Measurements from ENCODE around the gene FGGY. TPM values are rescaled to one million over a fixed set of nuclear protein-coding genes. Genes with fewer than 3 reads are reported as not detected.
A peak's percentile ranks its signal among the peaks of the same experiment; 100 is the strongest.

Gene FGGY
- total and polyA plus RNA-seq, 2 donors (not counting 1 experiment from before 2014, with no cell fraction given) = 6.1 to 38.5 TPM

- Histone ChIP-seq H3K9me3 (ENCODE audit: control extremely low read depth in 1 of 3, control insufficient read depth in 2 of 3, insufficient read depth in 1 of 3, low read length in 2 of 3) (no peaks in the 10 kb centered on the region), H2AFZ (ENCODE audit: insufficient read depth, low read depth, low read length, poor library complexity, severe bottlenecking) (peak overlapping the region; percentile 43), H3K36me3 (replicated peaks in 1 of 2; ENCODE audit: control extremely low read depth in 1 of 2, control insufficient read depth in 1 of 2, extremely low read depth in 1 of 2, insufficient read depth in 2 of 2, low read length in 1 of 2) (peaks cover 0 to 3% of the 10 kb centered on the region in 2 experiments), H3K27ac (ENCODE audit: low read length in 2 of 2) (no peak overlapping the region), H3K79me2 (ENCODE audit: control insufficient read depth, insufficient read depth, low read length) (no peaks in the 10 kb centered on the region), H3K4me3 (ENCODE audit: control extremely low read depth in 1 of 5, extremely low read depth in 1 of 5, insufficient read depth in 1 of 5, low read depth in 2 of 5, low read length in 4 of 5) (no peak overlapping the region), H3K4me1 (ENCODE audit: control insufficient read depth in 2 of 2, insufficient read depth in 2 of 2, low read length in 2 of 2) (peaks cover 5 to 7% of the 10 kb centered on the region in 2 donors), H3K9ac (ENCODE audit: low read length) (no peak overlapping the region), H3K4me2 (replicated peaks; ENCODE audit: low read depth, low read length, poor library complexity, severe bottlenecking) (peak overlapping the region; percentile 16), H3K27me3 (replicated peaks in 1 of 4; ENCODE audit: control extremely low read depth in 1 of 4, control insufficient read depth in 3 of 4, insufficient read depth in 4 of 4, low read length in 3 of 4) (no peaks in the 10 kb centered on the region), H4K20me1 (ENCODE audit: control insufficient read depth, insufficient read depth, low read length, poor library complexity, severe bottlenecking) (no peaks in the 10 kb centered on the region)
- H3K27me3 Mint-ChIP-seq = no peaks in the 10 kb centered on the region
- ATAC-seq (ENCODE audit: low read depth) = no peak
- ChIA-PET POLR2A (no interaction called here), CTCF (no interaction called here)
- no peak overlapping the region for H3K27ac Mint-ChIP-seq
- intact Hi-C loops (cut with micrococcal nuclease) = no loop called here
- peak; percentile 13 for DNase-seq
- TF ChIP-seq EZH2 (IDR thresholded peaks at IDR 0.05; ENCODE audit: borderline replicate concordance, insufficient read depth, low read depth, low read length, poor library complexity, severe bottlenecking) (no peak), CTCF (IDR thresholded peaks at IDR 0.05) (no peak)
- WGBS (ENCODE audit: insufficient coverage) = 79% methylated on average over 2 of the region's 2 CpGs
- no peak overlapping the region for H3K4me3 Mint-ChIP-seq
- peaks cover 7% of the 10 kb centered on the region for H3K4me1 Mint-ChIP-seq
- H3K9me3 Mint-ChIP-seq (ENCODE audit: insufficient read depth) = no peaks in the 10 kb centered on the region
These were observed 156.5 kb downstream of the FGGY start for GRCh38 chr1:59453297-59453968.

- WGBS (ENCODE audit: insufficient coverage) = 100% methylated on average over 1 of the region's 2 CpGs
- H3K9me3 ChIP-seq (ENCODE audit: control extremely low read depth in 1 of 3, control insufficient read depth in 2 of 3, insufficient read depth in 1 of 3, low read length in 2 of 3) = peaks cover 0 to 5% (median 4%) of the 10 kb centered on the region in 3 donors
- H3K79me2 ChIP-seq (ENCODE audit: control insufficient read depth, insufficient read depth, low read length) = no peaks in the 10 kb centered on the region
- H3K9ac ChIP-seq (ENCODE audit: low read length) = no peak overlapping the region
- H4K20me1 ChIP-seq (ENCODE audit: control insufficient read depth, insufficient read depth, low read length, poor library complexity, severe bottlenecking) = no peaks in the 10 kb centered on the region
- peaks cover 5 to 7% of the 10 kb centered on the region in 2 donors for H3K4me1 ChIP-seq (ENCODE audit: control insufficient read depth in 2 of 2, insufficient read depth in 2 of 2, low read length in 2 of 2)
- peaks cover 0 to 3% of the 10 kb centered on the region in 2 experiments for H3K36me3 ChIP-seq (replicated peaks in 1 of 2; ENCODE audit: control extremely low read depth in 1 of 2, control insufficient read depth in 1 of 2, extremely low read depth in 1 of 2, insufficient read depth in 2 of 2, low read length in 1 of 2)
- TF ChIP-seq CTCF (IDR thresholded peaks at IDR 0.05) (no peak), EZH2 (IDR thresholded peaks at IDR 0.05; ENCODE audit: borderline replicate concordance, insufficient read depth, low read depth, low read length, poor library complexity, severe bottlenecking) (no peak)
- H3K9me3 Mint-ChIP-seq (ENCODE audit: insufficient read depth) = no peaks in the 10 kb centered on the region
- DNase-seq = no peak
- intact Hi-C loops (cut with micrococcal nuclease) = no loop called here
- no peak overlapping the region for H3K4me2 ChIP-seq (replicated peaks; ENCODE audit: low read depth, low read length, poor library complexity, severe bottlenecking)
- no peak overlapping the region for H3K4me3 Mint-ChIP-seq
- H3K4me1 Mint-ChIP-seq = peaks cover 7% of the 10 kb centered on the region
- H2AFZ ChIP-seq (ENCODE audit: insufficient read depth, low read depth, low read length, poor library complexity, severe bottlenecking) = no peak overlapping the region
- H3K4me3 ChIP-seq (ENCODE audit: control extremely low read depth in 1 of 5, extremely low read depth in 1 of 5, insufficient read depth in 1 of 5, low read depth in 2 of 5, low read length in 4 of 5) = no peak overlapping the region
- H3K27ac ChIP-seq (ENCODE audit: low read length in 2 of 2) = no peak overlapping the region
- ChIA-PET CTCF (no interaction called here), POLR2A (no interaction called here)
- no peaks in the 10 kb centered on the region for H3K27me3 Mint-ChIP-seq
- no peak for ATAC-seq (ENCODE audit: low read depth)
- no peak overlapping the region for H3K27ac Mint-ChIP-seq
- no peaks in the 10 kb centered on the region for H3K27me3 ChIP-seq (replicated peaks in 1 of 4; ENCODE audit: control extremely low read depth in 1 of 4, control insufficient read depth in 3 of 4, insufficient read depth in 4 of 4, low read length in 3 of 4)
These were observed 158.3 kb downstream of the FGGY start for GRCh38 chr1:59455206-59455605.
